Liver (tissue), 9 donors: ENCODE data around the gene ZNF134. TPM values are rescaled to one million over a fixed set of nuclear protein-coding genes. Genes with fewer than 3 reads are reported as not detected.
A peak's percentile ranks its signal among the peaks of the same experiment; 100 is the strongest.

Experiments
- DNase-seq: peaks from one replicate; pipeline ENCODE4 v3.0.0-alpha.2; 2017; ENCODE audit warnings: low spot score
- H3K27ac ChIP-seq, 2 donors: one replicate each; pipeline ENCODE4 v1.7.0; 2013; ENCODE audit warnings: inconsistent platforms in 2 of 2, low read length in 2 of 2, control low read depth in 1 of 2, low read depth in 1 of 2, mild to moderate bottlenecking in 1 of 2
- H3K27me3 ChIP-seq, 4 donors: one replicate each; pipeline versions ENCODE4 v1.6.1 to v1.7.0; 2013; ENCODE audit warnings: low read length in 3 of 4, inconsistent platforms in 1 of 4, mild to moderate bottlenecking in 1 of 4, moderate library complexity in 1 of 4; ENCODE audit not compliant: control insufficient read depth in 4 of 4, insufficient read depth in 4 of 4
- H3K36me3 ChIP-seq, 4 donors: one replicate each; pipeline versions ENCODE4 v1.6.1 to v1.7.0; 2013; ENCODE audit warnings: low read length in 3 of 4, mild to moderate bottlenecking in 3 of 4, low read depth in 1 of 4, moderate library complexity in 1 of 4; ENCODE audit not compliant: control insufficient read depth in 4 of 4, insufficient read depth in 3 of 4
- H3K4me1 ChIP-seq, 4 donors: one replicate each; pipeline versions ENCODE4 v1.6.1 to v1.7.0; 2013; ENCODE audit warnings: low read length in 3 of 4, mild to moderate bottlenecking in 3 of 4, moderate library complexity in 1 of 4; ENCODE audit not compliant: control insufficient read depth in 4 of 4, insufficient read depth in 4 of 4
- H3K4me3 ChIP-seq, 3 donors: one replicate each; pipeline versions ENCODE4 v1.6.1 to v1.7.0; 2013; ENCODE audit warnings: low read length in 3 of 3, control low read depth in 1 of 3, low read depth in 1 of 3, mild to moderate bottlenecking in 1 of 3
- H3K9ac ChIP-seq, 2 donors: one replicate each; pipeline ENCODE4 v1.7.0; 2013; ENCODE audit warnings: low read length in 2 of 2, mild to moderate bottlenecking in 2 of 2, moderate library complexity in 2 of 2, control low read depth in 1 of 2, low read depth in 1 of 2
- H3K9me3 ChIP-seq, 4 donors: one replicate each; pipeline versions ENCODE4 v1.6.1 to v1.7.0; 2013; ENCODE audit warnings: low read length in 3 of 4; ENCODE audit not compliant: control insufficient read depth in 4 of 4
- EGR1 ChIP-seq, 2 donors: IDR thresholded peaks; 2 replicates each; pipeline ENCODE4 v1.6.1; 2016 to 2018; ENCODE audit warnings: antibody characterized with exemption in 2 of 2, low read depth in 2 of 2
- FOXA1 ChIP-seq: IDR thresholded peaks from 2 replicates; pipeline ENCODE4 v1.6.1; 2016; ENCODE audit warnings: antibody characterized with exemption
- FOXA2 ChIP-seq: IDR thresholded peaks from 2 replicates; pipeline ENCODE4 v1.6.1; 2016; ENCODE audit warnings: antibody characterized with exemption
- GABPA ChIP-seq, 2 donors: IDR thresholded peaks in 1 of 2; conservative IDR thresholded peaks in 1 of 2; 2 replicates each; pipeline ENCODE4 v1.6.1; 2016; ENCODE audit warnings: antibody characterized with exemption in 2 of 2, mild to moderate bottlenecking in 1 of 2, moderate library complexity in 1 of 2
- HNF4A ChIP-seq, 2 donors: conservative IDR thresholded peaks; 2 replicates each; pipeline ENCODE4 v1.6.1; 2016; ENCODE audit warnings: antibody characterized with exemption in 2 of 2, mild to moderate bottlenecking in 2 of 2
- HNF4G ChIP-seq: IDR thresholded peaks from 2 replicates; pipeline ENCODE4 v1.6.1; 2016; ENCODE audit warnings: antibody characterized with exemption
- JUND ChIP-seq, 2 donors: IDR thresholded peaks; 2 replicates each; pipeline ENCODE4 v1.6.1; 2016; ENCODE audit warnings: antibody characterized with exemption in 2 of 2
- NR2F2 ChIP-seq: IDR thresholded peaks from 2 replicates; pipeline ENCODE4 v1.6.1; 2016; ENCODE audit warnings: antibody characterized with exemption
- RAD21 ChIP-seq, 2 donors: IDR thresholded peaks; 2 replicates each; pipeline ENCODE4 v1.6.1; 2016; ENCODE audit warnings: antibody characterized with exemption in 2 of 2, mild to moderate bottlenecking in 2 of 2
- RXRA ChIP-seq, 2 donors: IDR thresholded peaks; 2 replicates each; pipeline ENCODE4 v1.6.1; 2017 to 2018; ENCODE audit warnings: antibody characterized with exemption in 2 of 2, mild to moderate bottlenecking in 1 of 2
- SP1 ChIP-seq: IDR thresholded peaks from 2 replicates; pipeline ENCODE4 v1.6.1; 2018; ENCODE audit warnings: antibody characterized with exemption, mild to moderate bottlenecking
- TAF1 ChIP-seq: conservative IDR thresholded peaks from 2 replicates; pipeline ENCODE4 v1.6.1; 2016; ENCODE audit warnings: antibody characterized with exemption, mild to moderate bottlenecking
- YY1 ChIP-seq: IDR thresholded peaks from 2 replicates; pipeline ENCODE4 v1.6.1; 2016; ENCODE audit warnings: antibody characterized with exemption, mild to moderate bottlenecking
- WGBS: extraction: QIAGEN DNeasy Blood & Tissue Kit; methylation state at CpG from one replicate; pipeline ENCODE4 v1.1.7; 2013; 5-methylcytosine and 5-hydroxymethylcytosine counted together
- polyA plus RNA-seq, 2 donors: library from polyadenylated mRNA; stranded (reverse) in 1 of 2; unstranded in 1 of 2; fragments of 200-250 nt in 1 of 2; fragments of >200 nt in 1 of 2; fragmentation: Nextera tagmentation in 1 of 2; extraction: Ambion mirVana in 1 of 2; gene quantifications; one replicate each; pipeline versions ENCODE4 v1.2.1 to v1.2.3, GENCODE V29; 2013 to 2015
- total RNA-seq, 2 donors: library from RNA; depleted of rRNA; stranded (reverse); fragments of >200 nt; gene quantifications; one replicate each; pipeline ENCODE4 v1.2.3, GENCODE V29; 2014
- TF ChIP-seq, protein P1 (sequence below): IDR thresholded peaks from 2 replicates; pipeline ENCODE4 v1.6.1; 2016; ENCODE audit warnings: antibody characterized with exemption
- TF ChIP-seq, protein P2 (sequence below): fragments of 150-350 bp; IDR thresholded peaks from 2 replicates; pipeline ENCODE4 v1.5.1; 2017; ENCODE audit warnings: improper control_type of control experiment, low read depth, low read length; ENCODE audit not compliant: missing input control
- TF ChIP-seq, protein P3 (sequence below): IDR thresholded peaks from 2 replicates; pipeline ENCODE4 v1.6.1; 2016; ENCODE audit warnings: antibody characterized with exemption
- TF ChIP-seq, protein P4 (sequence below): IDR thresholded peaks from 2 replicates; pipeline ENCODE4 v1.6.1; 2016; ENCODE audit warnings: antibody characterized with exemption
- TF ChIP-seq, protein P5 (sequence below): IDR thresholded peaks from 2 replicates; pipeline ENCODE4 v1.6.1; 2016; ENCODE audit warnings: antibody characterized with exemption, mild to moderate bottlenecking
- donor health status: healthy.
- donor health status: healthy.
- donor health status: healthy.
- donor health status: healthy.
- donor health status: healthy.

Gene ZNF134
- total and polyA plus RNA-seq, 4 donors = 1.5 to 12.1 (median 5.4) TPM

DNA sequence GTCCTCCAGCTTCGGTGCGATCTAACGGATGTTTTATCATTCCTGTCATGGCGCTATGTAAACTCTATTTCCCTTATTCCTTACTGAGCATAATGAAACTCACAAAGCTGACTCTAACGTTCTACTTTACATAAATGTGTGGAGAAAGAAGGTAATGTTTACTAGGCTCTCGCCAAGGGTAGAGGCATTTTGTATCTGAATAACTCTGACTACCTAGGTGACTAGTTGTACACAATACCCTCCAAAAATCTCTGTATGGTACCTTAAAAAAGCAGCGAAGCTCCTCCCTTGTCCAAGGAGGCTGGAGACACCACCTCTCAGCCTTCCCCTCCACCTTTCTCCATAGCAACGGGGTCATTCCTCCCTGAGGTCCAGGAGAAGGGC is 14.7 kb upstream of the ZNF134 start:
- no peak overlapping the region for H3K9ac ChIP-seq

DNA sequence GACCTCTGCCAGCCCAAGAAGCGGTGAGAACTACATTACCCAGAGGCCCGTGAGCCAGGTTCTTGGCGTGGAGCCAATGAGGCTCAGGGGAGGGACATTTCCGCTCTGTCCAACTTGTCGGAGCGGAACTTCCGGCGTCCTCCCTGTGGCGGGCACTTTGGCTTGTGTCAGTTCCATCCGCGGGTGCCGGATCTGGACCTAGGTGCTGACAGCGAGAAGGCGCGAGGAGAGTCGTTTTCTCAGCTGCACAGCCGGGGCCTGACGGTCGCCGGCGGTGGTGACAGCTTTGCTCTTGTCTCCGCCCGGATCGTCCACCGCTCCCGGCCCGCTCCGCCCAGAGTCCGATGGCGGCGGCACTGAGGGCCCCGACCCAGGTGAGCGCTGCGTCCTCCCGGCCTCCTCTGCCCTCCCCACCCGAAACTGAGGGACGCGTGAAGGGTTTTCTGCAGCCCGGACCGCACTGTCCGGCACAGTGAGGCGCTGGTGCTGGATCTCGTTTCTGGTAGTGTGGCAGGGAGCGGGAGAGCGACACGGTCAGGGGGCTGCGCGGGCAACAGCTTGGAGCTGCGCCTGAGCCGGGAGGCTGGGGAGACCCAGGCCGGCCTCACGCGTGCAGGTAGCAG is 14.2 kb upstream of the ZNF134 start, which contains the start of gene ZNF530:
Gene ZNF530 (plus strand): TSS at position 125 of the 623 bp plus-strand sequence. CDS start 4,461 bp downstream, outside the sequence.
- Histone ChIP-seq H3K4me3 (peak within 1 kb of the TSS; percentile 60 to 95 (median 81)), H3K9me3 (peaks cover 5 to 36% (median 29%) of the 10 kb centered on the region in 4 donors), H3K27ac (no peak within 1 kb of the TSS), H3K4me1 (peaks cover 3 to 14% (median 9%) of the 10 kb centered on the region in 4 donors), H3K9ac (no peak within 1 kb of the TSS), H3K27me3 (no peaks in the 10 kb centered on the region), H3K36me3 (peaks cover 2 to 12% (median 11%) of the 10 kb centered on the region in 4 donors)
- TF ChIP-seq GABPA (IDR thresholded peaks at IDR 0.05 in 1 of 2, conservative IDR thresholded peaks at IDR 0.05 in 1 of 2) (peak; percentile 92 to 99), HNF4A (conservative IDR thresholded peaks at IDR 0.05) (no peak), RAD21 (IDR thresholded peaks at IDR 0.05) (peak; percentile 11 to 37), SP1 (peak; percentile 11), YY1 (peak; percentile 83), FOXA1 (no peak), RXRA (IDR thresholded peaks at IDR 0.05) (peak; percentile 26 to 29), TAF1 (no peak)
- TF ChIP-seq, protein P1, sequence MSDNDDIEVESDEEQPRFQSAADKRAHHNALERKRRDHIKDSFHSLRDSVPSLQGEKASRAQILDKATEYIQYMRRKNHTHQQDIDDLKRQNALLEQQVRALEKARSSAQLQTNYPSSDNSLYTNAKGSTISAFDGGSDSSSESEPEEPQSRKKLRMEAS = peak; percentile 44
- TF ChIP-seq, protein P2, sequence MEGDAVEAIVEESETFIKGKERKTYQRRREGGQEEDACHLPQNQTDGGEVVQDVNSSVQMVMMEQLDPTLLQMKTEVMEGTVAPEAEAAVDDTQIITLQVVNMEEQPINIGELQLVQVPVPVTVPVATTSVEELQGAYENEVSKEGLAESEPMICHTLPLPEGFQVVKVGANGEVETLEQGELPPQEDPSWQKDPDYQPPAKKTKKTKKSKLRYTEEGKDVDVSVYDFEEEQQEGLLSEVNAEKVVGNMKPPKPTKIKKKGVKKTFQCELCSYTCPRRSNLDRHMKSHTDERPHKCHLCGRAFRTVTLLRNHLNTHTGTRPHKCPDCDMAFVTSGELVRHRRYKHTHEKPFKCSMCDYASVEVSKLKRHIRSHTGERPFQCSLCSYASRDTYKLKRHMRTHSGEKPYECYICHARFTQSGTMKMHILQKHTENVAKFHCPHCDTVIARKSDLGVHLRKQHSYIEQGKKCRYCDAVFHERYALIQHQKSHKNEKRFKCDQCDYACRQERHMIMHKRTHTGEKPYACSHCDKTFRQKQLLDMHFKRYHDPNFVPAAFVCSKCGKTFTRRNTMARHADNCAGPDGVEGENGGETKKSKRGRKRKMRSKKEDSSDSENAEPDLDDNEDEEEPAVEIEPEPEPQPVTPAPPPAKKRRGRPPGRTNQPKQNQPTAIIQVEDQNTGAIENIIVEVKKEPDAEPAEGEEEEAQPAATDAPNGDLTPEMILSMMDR = no peak
- TF ChIP-seq, protein P3, sequence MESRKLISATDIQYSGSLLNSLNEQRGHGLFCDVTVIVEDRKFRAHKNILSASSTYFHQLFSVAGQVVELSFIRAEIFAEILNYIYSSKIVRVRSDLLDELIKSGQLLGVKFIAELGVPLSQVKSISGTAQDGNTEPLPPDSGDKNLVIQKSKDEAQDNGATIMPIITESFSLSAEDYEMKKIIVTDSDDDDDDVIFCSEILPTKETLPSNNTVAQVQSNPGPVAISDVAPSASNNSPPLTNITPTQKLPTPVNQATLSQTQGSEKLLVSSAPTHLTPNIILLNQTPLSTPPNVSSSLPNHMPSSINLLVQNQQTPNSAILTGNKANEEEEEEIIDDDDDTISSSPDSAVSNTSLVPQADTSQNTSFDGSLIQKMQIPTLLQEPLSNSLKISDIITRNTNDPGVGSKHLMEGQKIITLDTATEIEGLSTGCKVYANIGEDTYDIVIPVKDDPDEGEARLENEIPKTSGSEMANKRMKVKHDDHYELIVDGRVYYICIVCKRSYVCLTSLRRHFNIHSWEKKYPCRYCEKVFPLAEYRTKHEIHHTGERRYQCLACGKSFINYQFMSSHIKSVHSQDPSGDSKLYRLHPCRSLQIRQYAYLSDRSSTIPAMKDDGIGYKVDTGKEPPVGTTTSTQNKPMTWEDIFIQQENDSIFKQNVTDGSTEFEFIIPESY = peak; percentile 27
- peak; percentile 93 for DNase-seq
- under 1% methylated on average over 53 of the region's 53 CpGs for WGBS

More for the DNA sequence above, 14.7 kb upstream of the ZNF134 start:
- Histone ChIP-seq H3K4me3 (peak overlapping the region; percentile 60 to 95 (median 81)), H3K27me3 (no peaks in the 10 kb centered on the region), H3K27ac (no peak overlapping the region), H3K36me3 (peaks cover under 1 to 7% (median 6%) of the 10 kb centered on the region in 4 donors), H3K9me3 (peaks cover 5 to 31% (median 25%) of the 10 kb centered on the region in 4 donors), H3K4me1 (peaks cover 3 to 14% (median 9%) of the 10 kb centered on the region in 4 donors)
- TF ChIP-seq RAD21 (IDR thresholded peaks at IDR 0.05) (no peak), FOXA2 (no peak), NR2F2 (no peak), HNF4G (no peak), JUND (IDR thresholded peaks at IDR 0.05) (no peak), TAF1 (no peak), SP1 (no peak), EGR1 (IDR thresholded peaks at IDR 0.05; ENCODE audit: low read depth in 2 of 2) (no peak), GABPA (IDR thresholded peaks at IDR 0.05 in 1 of 2, conservative IDR thresholded peaks at IDR 0.05 in 1 of 2) (no peak), HNF4A (conservative IDR thresholded peaks at IDR 0.05) (no peak)
- TF ChIP-seq, protein P4, sequence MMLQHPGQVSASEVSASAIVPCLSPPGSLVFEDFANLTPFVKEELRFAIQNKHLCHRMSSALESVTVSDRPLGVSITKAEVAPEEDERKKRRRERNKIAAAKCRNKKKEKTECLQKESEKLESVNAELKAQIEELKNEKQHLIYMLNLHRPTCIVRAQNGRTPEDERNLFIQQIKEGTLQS = no peak
- TF ChIP-seq, protein P3 = no peak
- TF ChIP-seq, protein P5, sequence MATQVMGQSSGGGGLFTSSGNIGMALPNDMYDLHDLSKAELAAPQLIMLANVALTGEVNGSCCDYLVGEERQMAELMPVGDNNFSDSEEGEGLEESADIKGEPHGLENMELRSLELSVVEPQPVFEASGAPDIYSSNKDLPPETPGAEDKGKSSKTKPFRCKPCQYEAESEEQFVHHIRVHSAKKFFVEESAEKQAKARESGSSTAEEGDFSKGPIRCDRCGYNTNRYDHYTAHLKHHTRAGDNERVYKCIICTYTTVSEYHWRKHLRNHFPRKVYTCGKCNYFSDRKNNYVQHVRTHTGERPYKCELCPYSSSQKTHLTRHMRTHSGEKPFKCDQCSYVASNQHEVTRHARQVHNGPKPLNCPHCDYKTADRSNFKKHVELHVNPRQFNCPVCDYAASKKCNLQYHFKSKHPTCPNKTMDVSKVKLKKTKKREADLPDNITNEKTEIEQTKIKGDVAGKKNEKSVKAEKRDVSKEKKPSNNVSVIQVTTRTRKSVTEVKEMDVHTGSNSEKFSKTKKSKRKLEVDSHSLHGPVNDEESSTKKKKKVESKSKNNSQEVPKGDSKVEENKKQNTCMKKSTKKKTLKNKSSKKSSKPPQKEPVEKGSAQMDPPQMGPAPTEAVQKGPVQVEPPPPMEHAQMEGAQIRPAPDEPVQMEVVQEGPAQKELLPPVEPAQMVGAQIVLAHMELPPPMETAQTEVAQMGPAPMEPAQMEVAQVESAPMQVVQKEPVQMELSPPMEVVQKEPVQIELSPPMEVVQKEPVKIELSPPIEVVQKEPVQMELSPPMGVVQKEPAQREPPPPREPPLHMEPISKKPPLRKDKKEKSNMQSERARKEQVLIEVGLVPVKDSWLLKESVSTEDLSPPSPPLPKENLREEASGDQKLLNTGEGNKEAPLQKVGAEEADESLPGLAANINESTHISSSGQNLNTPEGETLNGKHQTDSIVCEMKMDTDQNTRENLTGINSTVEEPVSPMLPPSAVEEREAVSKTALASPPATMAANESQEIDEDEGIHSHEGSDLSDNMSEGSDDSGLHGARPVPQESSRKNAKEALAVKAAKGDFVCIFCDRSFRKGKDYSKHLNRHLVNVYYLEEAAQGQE = no peak
- DNase-seq = no peak
- WGBS = 56% methylated on average over 8 of the region's 8 CpGs
